EH (cell line): ENCODE data around the gene CA10.

Experiments used
- DNase-seq: peaks from one replicate; pipeline ENCODE4 v3.0.0-alpha.2; 2015; ENCODE audit warnings: low read depth

Gene CA10

DNA sequence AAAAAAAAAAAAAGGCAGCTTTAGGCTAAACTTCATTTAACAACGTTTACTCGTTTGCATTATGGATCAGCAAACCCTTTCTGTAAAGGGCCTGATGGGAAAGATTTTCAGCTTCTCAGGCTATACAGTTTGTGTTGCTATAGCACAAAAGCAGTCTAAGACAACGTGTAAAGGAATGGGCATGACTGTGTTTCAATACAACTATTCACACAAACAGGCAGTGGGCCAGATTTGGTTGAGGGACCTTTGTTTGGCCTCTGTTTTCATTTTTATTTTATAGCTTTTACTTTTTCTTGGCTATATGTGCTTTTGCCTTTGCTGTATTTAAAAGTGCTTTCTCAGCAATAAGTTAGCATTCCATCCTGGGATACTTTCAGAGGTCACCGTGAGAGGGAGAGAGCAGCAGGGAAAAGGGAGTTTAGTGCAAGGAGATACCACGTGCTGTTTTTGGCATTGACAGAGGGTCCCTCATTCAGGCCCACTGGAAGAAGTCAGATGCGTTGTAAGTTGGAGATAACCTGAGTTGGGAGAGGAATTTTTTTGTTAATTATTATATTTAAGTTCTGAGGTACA, 562.6 kb downstream of the CA10 start:
- DNase-seq = no peak

DNA sequence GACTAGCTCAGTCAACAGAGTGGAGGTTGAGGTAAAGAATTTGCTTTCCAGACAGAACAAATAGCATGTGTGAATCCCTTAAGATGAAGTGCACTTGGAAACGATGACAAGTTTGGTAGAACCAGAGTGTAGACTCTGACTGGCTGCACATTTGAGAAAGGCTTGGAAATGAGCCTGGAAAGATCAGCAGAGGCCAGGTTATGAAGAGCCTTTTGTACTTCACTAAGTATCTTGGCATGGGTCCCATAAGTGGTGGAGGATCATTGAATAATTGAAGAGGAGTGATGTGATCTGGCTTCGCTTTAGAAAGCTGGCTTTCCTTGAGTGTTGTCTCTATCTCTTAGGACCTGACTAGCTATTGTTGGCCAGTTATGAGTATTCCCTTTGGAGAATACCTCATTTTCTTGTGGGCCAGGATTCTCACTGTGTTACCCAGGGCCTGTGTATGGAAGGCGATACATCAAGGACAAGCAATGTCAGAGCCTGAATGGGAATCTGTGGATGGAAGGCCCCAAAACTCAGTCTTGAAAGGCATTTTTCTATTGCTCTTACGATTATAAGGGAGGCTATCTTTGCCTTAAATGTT, 568.4 kb downstream of the CA10 start:
- DNase-seq = no peak

GRCh38 chr17:51588063-51588462, 570.5 kb downstream of the CA10 start:
- no peak for DNase-seq

- no peak for DNase-seq
Measured at GRCh38 chr17:51587516-51587915, 571.0 kb downstream of the CA10 start.

DNA sequence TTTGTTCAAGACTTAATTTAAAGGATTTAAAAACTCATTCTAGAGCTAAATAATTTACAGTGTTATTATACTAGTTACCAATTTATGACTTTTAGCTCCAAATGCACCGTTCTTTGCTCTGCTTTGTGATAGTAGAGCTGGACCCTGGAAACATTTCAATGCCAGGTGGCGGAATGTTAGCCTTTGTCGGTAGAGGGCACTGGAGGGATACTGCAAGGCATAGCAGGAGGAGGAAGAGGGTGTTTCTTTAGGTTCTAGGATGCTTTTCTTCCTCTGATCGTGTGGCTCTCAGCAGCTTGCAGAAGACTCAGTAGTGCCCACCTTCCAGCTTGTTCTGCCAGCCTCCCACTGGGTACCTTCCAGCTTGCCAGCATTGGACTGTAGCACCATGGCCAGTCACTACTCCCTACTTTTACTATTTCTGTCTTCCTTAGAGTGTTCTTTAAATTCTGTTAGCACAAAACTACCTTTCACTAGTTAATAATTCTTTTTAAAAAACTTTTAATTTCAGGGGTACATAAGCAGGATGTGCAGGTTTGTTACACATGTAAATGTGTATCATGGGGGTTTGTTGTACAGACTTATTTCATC, 572.9 kb downstream of the CA10 start:
- DNase-seq = no peak

GRCh38 chr17:51580869-51581268, 577.6 kb downstream of the CA10 start:
- no peak for DNase-seq
